Renal cortex interstitium (tissue), 11 donors: ENCODE results near the gene PARD3. TPM values are rescaled to one million over a fixed set of nuclear protein-coding genes. Genes with fewer than 3 reads are reported as not detected.
A peak's percentile ranks its signal among the peaks of the same experiment; 100 is the strongest.
"Not testable (repeated sequence)": the region's sequence is repeated elsewhere in the genome, so short reads cannot be mapped to it uniquely, and the experiment has no call there.

Source experiments
- DNase-seq, 11 donors: peaks; one replicate each; pipeline ENCODE4 v3.0.0-alpha.2; 2013; ENCODE audit warnings: low read depth in 9 of 11, low spot score in 4 of 11; ENCODE audit errors: extremely low read depth in 1 of 11
- polyA plus RNA-seq, 3 donors: library from polyadenylated mRNA; unstranded; fragments of 120-200 nt; gene quantifications; one replicate each; pipeline ENCODE4 v1.2.1, GENCODE V29; 2013; ENCODE audit not compliant: insufficient read length in 3 of 3

Gene PARD3
- polyA plus RNA-seq, 3 donors = 68.5 to 88.7 (median 71.1) TPM

DNA sequence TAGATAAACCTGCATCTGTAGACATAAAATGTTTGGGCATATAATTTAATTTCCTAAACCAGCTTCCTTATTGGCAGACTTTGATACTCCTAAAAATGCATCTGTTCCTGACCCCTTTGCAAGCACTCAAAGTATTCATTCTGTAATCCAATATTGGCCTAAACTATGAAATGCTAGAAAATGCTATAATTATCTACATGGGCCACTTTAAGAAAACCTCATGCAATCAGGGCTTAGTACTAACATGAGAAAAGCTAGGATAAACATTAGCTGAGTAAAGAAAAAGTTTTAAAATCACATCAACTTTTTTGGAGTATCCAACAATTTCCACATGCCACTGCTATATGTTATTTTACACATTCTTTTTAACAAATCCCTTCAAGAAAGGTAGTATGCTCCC lies 57.2 kb downstream of the PARD3 start:
- DNase-seq = no peak

DNA sequence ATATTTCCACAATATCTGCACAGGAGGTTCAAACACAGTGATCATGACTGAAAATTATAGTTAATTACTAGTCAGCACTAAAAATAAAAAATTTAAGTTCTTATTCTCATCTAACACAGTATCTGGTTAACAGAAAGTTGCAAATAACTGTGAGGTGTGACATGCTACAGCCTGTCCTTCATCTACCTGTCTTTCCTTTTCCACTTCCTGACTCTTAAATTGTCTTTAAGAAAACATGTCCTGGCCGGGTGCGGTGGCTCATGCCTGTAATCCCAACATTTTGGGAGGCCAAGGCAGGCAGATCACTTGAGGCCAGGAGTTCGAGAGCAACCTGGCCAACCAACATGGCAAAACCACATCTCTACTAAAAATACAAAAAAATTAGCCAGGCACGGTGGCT lies 57.9 kb downstream of the PARD3 start:
- not testable (repeated sequence) for DNase-seq

DNA sequence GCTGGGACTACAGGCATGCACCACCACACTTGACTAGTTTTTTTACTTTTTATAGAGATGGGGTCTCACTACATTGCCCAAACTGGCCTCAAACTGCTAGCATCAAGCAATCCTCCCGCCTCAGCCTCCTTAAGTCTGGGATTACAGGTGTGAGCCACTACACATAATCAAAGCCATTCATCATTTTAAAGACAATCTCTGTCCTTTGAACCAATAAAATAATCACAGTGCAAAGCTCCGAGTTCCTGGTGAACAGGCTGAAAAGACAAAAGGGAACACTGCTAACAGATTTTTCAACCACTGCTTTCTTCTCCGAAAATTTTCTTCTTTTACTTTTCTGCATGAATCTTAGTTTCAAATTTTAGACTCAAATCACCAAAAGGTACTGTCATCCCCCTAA lies 58.5 kb downstream of the PARD3 start:
- no peak for DNase-seq

DNA sequence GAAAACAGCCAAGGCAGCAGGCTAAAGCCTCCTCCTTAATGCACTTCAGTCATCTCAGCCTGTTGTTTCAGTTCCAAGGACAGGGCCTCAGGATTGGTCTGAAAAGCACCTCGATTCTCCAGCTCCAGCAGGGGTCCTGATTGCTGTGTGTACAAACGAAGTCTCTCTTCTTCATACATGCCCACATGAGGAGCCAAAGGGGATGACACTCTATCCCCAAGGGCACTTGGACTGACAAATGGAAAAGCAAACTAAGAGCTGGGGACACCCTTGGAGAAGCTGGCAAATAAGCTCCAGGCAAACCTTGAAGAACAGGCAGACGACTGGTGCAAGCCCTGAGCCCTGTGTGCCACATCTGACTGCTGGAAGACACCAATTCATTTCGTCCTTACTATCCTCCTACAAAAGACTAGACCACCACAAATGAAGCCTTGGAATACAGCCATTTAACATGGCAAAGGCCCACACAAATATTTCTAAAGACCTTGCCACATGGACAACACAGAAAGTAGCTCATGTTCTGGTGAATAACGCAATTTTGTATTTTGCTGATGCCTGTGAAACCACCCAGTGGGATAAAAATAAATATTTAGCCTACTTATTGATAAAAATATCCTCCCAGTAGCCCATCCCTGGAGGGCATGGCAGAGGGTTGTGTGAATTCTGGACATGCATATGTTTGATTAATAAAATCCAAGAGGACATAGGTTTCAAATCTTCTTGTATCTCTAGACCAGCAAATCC lies 61.9 kb downstream of the PARD3 start:
- no peak for DNase-seq

DNA sequence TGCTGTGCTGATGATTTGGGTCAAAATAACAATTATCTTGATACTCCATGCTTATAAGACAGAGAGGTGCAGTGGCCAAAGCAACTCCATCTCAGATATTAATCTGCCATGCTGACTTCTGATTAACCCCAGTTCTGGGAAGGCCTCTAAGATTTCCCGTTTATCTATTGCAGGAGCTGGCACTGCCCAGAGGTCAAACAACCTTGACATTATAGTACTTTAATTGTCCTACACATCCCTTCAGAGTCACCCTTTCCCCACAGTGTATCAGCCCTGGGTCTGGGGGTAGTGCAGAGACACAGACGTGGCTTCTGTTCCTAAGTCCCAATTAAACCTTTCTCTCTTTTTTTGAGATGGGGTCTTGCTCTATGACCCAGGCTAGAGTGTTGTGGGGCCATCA lies 63.8 kb downstream of the PARD3 start:
- no peak for DNase-seq

DNA sequence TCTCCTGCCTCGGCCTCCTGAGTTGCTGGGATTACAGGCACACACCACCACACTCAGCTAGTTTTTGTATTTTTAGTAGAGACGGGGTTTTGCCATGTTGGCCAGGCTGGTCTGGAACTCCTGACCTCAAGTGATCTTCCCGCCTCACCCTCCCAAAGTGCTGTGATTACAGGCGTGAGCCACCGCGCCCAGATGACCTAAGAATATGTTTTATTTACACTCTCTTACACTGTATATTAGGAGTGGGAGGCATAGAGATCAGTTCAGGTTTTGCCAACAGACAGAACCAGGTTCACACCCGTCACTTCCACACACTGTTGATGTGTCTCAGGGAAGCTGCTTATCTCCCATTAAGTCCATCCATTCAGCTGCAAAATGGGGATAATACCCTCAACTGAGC lies 64.3 kb downstream of the PARD3 start:
- not testable (repeated sequence) for DNase-seq

DNA sequence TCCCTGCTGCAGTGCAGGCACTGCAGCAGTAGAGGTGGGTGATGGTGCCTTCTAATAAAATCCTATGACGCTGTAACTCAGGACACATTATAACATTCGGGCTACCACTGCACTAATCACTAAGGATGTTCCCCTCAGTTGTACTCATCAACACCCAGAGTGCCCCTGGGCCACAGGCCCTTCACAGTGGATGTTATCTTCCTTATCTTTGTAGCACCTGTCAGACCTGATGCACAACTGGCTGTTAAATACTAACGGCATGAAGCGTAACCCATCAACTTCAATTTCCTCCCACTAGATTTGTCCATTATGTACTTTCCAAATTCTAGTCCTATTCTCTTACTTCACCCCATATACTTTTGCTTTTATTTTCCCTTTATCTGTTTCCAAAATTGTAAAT lies 66.3 kb downstream of the PARD3 start:
- DNase-seq = no peak

DNA sequence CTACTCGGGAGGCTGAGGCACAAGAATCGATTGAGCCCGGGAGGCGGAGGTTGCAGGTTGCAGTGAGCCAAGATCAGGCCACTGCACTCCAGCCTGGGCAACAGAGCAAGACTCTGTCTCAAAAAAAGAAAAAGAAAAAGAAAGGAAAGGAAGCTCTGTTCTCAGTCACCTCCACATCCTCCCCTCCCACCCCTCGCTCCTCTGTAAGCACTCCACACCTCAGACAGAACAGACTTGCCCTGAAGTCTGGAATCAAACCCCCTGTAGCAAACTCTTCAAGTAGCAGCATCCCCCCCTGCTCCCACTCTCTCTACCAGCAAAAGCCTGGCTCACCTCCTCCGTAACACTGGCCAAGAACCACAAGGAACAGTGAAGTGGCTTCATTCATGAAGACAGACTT lies 66.7 kb downstream of the PARD3 start:
- DNase-seq = no peak

DNA sequence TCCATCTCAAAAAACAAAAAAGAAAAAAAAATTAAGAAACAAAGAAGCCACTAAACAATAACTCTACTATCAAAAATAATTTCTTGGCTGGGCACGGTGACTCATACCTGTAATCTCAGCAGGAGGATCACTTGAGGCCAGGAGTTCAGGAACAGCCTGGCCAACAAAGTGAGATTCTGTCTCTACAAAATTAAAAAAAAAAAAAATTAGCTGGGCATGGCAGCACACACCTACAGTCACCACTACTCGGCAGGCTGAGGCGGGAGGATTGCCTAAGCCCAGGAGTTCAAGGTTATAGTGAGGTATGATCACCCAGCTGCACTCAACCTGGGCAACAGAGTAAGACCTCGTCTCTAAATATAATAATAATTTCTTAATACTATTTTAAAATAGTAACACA lies 69.0 kb downstream of the PARD3 start:
- no peak for DNase-seq

DNA sequence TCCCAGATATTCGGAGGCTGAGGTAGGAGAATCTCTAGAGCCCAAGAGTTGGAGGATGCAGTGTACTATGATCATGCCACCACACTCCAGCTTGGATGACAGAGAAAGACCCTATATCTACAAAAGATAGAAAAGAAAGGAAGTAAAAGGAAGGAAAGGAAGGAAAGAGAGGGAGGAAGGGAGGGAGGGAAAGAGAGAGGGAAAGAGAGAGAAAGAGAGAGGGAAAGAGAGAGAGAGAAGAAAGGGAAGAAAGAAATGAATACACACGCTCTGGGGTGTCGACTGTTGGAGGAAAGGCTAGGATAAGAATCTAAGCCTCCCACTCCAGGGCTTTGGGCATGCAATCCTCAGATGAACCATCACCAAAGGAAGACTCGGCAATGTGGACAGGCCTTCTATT lies 69.9 kb downstream of the PARD3 start:
- no peak for DNase-seq

DNA sequence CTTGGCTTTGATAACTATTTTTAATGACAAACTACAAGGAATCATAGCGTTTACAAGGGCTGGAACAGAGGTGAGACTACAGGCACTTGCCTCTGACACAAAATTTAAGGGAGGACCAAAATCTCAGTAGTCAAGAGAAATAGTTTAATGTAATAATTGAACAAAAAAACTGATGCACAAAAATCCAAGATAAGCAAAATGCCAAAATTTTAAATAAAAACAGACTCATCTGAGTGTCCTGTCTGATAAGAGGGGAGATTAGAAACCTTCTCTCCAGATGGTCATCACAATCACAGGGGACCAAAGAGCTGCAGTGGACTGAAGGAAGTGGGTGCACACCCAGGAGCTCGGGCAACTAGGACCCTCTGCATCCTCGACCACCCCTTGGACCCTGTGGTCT lies 70.5 kb downstream of the PARD3 start:
- DNase-seq = no peak

DNA sequence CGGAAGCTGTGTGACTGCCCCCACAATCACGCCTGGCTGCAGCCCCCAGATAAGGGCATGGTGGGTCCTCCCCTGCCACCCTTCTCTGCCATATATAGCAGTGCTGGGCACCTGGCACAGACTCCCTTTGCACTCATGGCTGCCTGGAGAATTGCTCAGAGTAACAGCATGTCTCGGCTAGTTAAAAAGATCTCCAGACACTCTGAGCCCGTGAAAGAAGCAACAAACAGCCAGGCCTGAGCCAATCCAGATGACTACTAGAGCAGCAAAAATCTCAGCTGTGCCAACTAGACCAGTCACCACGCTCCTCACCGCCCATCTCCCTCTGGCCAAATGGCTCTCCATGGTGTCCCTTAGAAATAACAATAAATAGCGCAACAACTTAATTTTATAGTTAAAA lies 71.3 kb downstream of the PARD3 start:
- DNase-seq = no peak

DNA sequence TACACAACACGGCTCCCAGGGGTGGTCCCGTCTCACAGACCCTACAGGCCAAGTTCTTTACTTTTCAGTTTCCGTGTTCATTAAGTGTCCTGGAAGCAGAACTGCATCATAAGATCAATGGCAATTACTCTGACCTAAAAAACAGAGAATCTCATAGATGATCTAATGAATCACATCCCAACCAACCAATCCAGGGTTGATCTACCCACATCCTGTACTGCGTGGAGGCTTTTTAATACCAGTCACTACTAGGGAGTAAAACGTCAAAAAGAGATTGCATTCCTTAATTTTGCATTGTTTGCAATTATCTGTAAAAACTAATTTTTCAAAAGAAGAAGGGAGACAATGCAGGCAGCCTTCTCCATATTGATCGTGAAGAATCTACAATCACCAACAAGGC lies 72.6 kb downstream of the PARD3 start:
- DNase-seq = no peak

DNA sequence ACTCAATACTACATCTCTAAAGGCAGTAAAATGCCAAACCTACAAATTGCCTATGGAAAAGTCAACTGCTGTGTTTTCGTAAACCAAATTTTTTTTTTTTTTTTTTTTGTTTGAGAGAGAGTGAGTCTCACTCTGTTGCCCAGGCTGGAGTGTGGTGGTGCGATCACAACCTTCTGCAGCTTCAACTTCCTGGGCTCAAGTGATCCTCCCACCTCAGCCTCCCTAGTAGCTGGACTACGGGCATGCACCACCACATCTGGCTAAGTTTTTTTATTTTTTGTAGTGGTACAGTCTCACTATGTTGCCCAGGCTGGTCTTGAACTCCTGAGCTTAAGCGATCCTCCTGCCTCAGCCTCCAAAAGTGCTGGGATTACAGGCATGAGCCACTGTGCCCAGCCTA lies 74.0 kb downstream of the PARD3 start:
- DNase-seq = not testable (repeated sequence)

DNA sequence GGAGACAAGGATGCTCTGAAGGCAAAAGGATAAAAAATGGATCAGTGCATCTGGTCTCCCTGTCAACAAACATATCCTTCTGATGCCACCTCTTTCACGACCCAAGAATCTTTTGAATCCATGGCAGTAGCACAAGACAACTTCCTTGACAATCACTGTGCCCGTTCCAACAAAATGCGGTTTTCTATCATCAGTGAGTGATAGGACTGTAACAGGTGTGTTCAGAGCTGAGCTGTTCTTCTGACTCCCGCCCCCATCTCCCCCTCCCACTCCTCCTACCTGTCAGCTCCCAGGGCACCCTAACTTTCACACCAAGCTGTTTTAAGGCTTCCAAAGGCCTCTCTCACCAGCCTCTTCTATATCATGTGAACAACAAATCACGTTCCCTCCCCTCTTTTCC lies 74.8 kb downstream of the PARD3 start:
- DNase-seq = no peak

DNA sequence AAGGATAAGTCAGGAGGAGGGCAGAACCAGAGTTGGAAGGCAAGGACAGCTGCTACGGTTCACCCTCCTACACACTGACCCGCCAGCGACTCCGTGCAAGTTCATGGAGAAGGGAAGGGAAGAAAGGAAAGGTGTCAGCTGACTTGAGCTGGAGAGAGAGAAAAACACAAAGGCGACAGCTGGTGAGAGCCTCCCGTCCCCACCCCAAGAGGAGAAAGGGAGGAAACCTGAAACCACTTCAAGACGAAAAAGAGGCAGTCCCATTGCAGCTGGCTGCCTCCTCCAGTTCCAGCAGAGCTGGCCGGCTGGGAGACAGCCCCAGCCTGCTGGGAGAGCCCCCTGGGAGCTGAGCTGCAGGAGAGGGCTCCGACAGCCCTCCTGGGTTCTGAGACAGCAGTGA lies 75.2 kb downstream of the PARD3 start:
- peak; percentile 71 to 95 (median 87) for DNase-seq

DNA sequence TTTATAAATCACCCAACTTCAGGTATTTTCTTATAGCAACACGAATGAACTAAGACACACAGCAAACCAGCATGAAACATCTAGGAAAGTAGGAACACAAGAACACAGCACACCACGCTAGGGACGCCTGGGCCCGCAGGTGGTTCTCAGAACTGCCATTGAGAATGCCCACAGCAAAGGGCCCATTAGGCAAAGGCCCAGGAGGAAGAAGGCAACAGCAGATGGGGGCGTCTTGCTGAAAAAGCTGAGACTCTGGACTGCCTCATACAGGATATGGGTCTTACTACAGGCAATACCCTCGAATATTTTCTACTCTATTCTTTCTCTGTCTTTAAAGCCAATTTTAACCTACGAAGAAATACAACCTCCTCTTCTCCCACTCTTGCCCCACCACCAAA lies 77.3 kb downstream of the PARD3 start:
- no peak for DNase-seq

DNA sequence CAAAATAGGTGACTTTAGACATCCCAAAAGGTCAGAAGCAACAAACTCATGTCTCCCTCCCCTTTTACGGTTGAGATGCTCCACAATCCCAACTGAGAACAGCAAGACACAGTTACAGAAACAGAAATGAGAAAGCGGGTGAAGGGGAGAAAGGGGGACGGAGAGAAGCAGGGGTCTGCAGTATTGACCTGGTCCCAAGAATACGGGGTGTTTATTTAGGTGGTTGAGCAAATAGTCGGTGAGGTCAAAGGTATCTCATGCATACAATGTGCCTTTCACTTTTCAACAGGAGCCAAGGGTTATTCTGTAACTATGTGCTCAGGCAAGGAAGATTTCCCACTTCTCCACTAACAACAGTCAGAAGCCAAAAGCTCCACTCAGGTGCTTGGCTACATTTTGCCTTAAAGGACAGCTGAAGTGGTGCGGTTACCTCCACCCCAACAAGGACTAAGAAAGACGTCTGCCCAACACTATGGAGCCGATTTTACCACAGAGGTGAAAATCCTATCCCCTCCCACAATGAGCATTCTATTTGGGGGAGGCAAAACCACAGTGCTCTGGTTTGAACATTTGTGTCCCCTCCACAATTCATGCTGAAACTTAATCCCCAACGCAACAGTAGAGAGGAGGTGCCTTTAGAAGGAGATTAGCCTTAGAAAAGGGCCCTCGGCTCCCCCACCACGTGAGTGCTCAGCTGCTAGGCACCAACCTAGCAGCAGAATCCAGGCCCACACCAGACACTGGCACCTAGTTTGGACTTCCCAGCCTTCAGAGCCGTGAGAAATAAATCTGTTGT lies 77.9 kb downstream of the PARD3 start:
- no peak for DNase-seq

DNA sequence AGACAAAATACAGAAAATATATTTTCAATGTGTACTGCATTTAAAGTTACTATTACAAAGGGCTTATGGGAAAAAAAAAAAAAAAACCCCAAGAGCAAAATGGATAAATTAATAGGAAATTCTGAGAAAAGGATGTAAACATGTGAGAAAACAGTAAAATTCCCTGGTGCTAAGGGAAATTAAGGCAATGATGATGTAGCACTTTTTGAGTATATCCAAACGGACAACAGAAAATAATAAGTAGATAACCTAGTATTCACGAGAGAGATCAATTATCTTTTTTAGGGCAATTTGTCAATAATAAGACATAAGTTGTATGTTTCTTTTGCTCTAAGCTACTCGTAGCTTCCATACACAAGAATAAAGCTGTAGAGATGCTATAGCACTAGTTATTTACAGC lies 80.2 kb downstream of the PARD3 start:
- DNase-seq = no peak

DNA sequence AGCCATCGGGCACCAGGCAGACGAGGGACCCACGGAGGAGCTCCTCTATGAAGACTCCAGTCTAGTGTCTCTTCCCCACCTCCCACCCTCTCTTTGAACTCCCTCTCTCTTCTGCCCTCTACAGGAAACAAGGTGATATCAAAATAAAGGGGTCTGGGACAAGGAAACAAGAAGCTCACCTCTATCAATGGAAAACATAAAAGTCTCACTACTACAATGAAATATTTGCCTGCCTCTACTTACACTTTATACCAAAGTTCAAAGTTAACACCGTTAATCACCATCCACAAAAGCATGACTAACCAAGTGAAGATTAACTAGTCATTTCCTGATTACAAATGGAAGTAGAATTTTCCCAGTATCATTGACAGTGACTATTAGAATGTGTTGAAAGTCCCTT lies 82.2 kb downstream of the PARD3 start:
- no peak for DNase-seq
